ENCODE data around the gene LSG1. TPM values are rescaled to one million over a fixed set of nuclear protein-coding genes. Genes with fewer than 3 reads are reported as not detected.

The LSG1 gene
- total and polyA plus RNA-seq, 9 of the 15 experiments (the other 6 are each of a cell fraction or from before 2014, with no cell fraction given) = 14.9 to 73.7 (median 46.7) TPM

DNA sequence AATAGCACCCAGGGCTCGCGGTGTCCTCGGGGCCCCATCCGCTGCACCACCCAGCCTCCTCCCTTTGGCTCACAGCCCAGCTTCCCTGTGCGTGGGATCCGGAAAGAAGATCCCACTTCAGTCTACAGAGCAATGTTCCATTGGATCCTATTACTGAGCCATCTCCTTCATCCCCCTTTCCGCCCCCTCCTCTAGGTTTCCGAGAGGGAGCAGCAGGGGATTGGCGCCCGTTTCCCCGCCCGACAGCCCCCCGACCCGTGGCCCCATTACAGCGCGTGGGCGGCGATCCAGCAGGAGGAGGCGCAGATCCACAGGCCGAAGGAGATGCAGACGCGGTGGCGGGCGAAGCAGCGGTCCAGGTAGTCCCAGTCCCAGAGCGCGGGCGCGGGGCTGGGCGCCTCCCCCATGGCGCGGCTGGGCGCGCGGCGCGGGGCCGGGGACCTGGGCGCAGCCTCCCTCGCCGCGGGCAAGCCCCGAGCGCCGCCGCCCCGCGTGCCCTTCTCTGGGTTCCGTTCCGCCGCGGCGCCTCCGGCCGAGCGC is 39.1 kb downstream of the LSG1 start:
- ATAC-seq (peak; percentile 74), FAIRE-seq (no peak), DNase-seq (ENCODE audit: extremely low read depth in 1 of 4, low spot score in 3 of 4) (peak; percentile 58 to 79 (median 68))
- H3K27ac ChIP-seq (ENCODE audit: extremely low read depth, low read depth, low read length) = peak overlapping the region; percentile 84
- CTCF ChIA-PET (ENCODE audit: low intra/inter-chr PET ratio) = interaction anchor here (0.6 to 0.8 kb wide), 2 partner anchors 38 to 300 kb away, joined by 3 to 4 read pairs; no protein-coding TSS in a partner anchor
- H4K20me1 ChIP-seq (replicated peaks; ENCODE audit: control insufficient read depth, insufficient read depth, low read length) = no peaks in the 10 kb centered on the region
- H3K9me1 ChIP-seq (ENCODE audit: control insufficient read depth, insufficient read depth, low read length) = no peaks in the 10 kb centered on the region
- H3K27me3 ChIP-seq (ENCODE audit: control insufficient read depth in 2 of 2, insufficient read depth in 2 of 2, low read length in 2 of 2) = no peaks in the 10 kb centered on the region; a peak in 1 of 5 replicates
- POLR2A ChIA-PET = interaction anchor here (0.6 to 1.0 kb wide), 4 partner anchors 10 to 276 kb away, joined by 3 to 6 read pairs (median 3); no protein-coding TSS in a partner anchor
- H2AFZ ChIP-seq (ENCODE audit: low read depth, low read length) = peak overlapping the region; percentile 96
- peaks cover 2 to 18% of the 10 kb centered on the region in 2 experiments; a peak in 3 of 5 replicates for H3K4me1 ChIP-seq (replicated peaks in 1 of 2; ENCODE audit: control insufficient read depth in 2 of 2, insufficient read depth in 2 of 2, low read length in 2 of 2)
- in situ Hi-C loops (cut with MboI) (no loop called here), intact Hi-C loops (cut with micrococcal nuclease) (loop anchor here (1.0 to 2.0 kb wide), 2 partner anchors 161 to 300 kb away; no protein-coding TSS in a partner anchor)
- peaks cover 27% of the 10 kb centered on the region; the same call in 1 of the 3 replicates for H3K36me3 ChIP-seq (ENCODE audit: control insufficient read depth, insufficient read depth, low read length)
- peaks cover 21% of the 10 kb centered on the region for H3K9me3 ChIP-seq (replicated peaks; ENCODE audit: control insufficient read depth, insufficient read depth, low read depth, low read length)
- peak overlapping the region; percentile 86 for H3K4me3 ChIP-seq
- BruUV-seq (replicated peaks) = no TSS peak
- H3K79me2 ChIP-seq (ENCODE audit: control insufficient read depth, insufficient read depth, low read length) = peaks cover 10% of the 10 kb centered on the region
- H3K4me2 ChIP-seq (ENCODE audit: insufficient read depth, low read length) = peak overlapping the region; percentile 92
- under 1% methylated on average over 29 of the region's 56 CpGs for WGBS (ENCODE audit: insufficient coverage, low coverage, missing lambda C conversion rate)
- H3K9ac ChIP-seq (ENCODE audit: insufficient read depth in 1 of 2, low read depth in 2 of 2, low read length in 2 of 2) = peak overlapping the region; percentile 75 to 92
- TF ChIP-seq ZNF408 (CRISPR knock-in tag; IDR thresholded peaks at IDR 0.05; ENCODE audit: low read depth) = no peak
- TF ChIP-seq NR1H2 (CRISPR knock-in tag; IDR thresholded peaks at IDR 0.05) = no peak
- TF ChIP-seq HMGN3 (IDR thresholded peaks at IDR 0.05; ENCODE audit: borderline replicate concordance, extremely low read depth, insufficient read length, low read depth, low read length) = peak; percentile 24
- TF ChIP-seq, protein P1, sequence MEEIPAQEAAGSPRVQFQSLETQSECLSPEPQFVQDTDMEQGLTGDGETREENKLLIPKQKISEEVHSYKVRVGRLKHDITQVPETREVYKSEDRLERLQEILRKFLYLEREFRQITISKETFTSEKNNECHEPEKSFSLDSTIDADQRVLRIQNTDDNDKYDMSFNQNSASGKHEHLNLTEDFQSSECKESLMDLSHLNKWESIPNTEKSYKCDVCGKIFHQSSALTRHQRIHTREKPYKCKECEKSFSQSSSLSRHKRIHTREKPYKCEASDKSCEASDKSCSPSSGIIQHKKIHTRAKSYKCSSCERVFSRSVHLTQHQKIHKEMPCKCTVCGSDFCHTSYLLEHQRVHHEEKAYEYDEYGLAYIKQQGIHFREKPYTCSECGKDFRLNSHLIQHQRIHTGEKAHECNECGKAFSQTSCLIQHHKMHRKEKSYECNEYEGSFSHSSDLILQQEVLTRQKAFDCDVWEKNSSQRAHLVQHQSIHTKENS (CRISPR knock-in tag; IDR thresholded peaks at IDR 0.05) = no peak
- TF ChIP-seq ZNF584 (CRISPR knock-in tag; IDR thresholded peaks at IDR 0.05; ENCODE audit: low read depth) = 0 out of 2 replicates have a peak, but pooled peaks have one; percentile 17
- TF ChIP-seq, protein P2, sequence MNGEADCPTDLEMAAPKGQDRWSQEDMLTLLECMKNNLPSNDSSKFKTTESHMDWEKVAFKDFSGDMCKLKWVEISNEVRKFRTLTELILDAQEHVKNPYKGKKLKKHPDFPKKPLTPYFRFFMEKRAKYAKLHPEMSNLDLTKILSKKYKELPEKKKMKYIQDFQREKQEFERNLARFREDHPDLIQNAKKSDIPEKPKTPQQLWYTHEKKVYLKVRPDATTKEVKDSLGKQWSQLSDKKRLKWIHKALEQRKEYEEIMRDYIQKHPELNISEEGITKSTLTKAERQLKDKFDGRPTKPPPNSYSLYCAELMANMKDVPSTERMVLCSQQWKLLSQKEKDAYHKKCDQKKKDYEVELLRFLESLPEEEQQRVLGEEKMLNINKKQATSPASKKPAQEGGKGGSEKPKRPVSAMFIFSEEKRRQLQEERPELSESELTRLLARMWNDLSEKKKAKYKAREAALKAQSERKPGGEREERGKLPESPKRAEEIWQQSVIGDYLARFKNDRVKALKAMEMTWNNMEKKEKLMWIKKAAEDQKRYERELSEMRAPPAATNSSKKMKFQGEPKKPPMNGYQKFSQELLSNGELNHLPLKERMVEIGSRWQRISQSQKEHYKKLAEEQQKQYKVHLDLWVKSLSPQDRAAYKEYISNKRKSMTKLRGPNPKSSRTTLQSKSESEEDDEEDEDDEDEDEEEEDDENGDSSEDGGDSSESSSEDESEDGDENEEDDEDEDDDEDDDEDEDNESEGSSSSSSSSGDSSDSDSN (IDR thresholded peaks at IDR 0.05; ENCODE audit: borderline replicate concordance in 1 of 2, low read depth in 2 of 2, low read length in 2 of 2) = 0 out of 4 replicates have a peak, but pooled peaks of 1 of the 2 experiments have one; percentile 0
- TF ChIP-seq, protein P3, sequence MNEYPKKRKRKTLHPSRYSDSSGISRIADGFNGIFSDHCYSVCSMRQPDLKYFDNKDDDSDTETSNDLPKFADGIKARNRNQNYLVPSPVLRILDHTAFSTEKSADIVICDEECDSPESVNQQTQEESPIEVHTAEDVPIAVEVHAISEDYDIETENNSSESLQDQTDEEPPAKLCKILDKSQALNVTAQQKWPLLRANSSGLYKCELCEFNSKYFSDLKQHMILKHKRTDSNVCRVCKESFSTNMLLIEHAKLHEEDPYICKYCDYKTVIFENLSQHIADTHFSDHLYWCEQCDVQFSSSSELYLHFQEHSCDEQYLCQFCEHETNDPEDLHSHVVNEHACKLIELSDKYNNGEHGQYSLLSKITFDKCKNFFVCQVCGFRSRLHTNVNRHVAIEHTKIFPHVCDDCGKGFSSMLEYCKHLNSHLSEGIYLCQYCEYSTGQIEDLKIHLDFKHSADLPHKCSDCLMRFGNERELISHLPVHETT (CRISPR knock-in tag; conservative IDR thresholded peaks at IDR 0.05 in 1 of 2, IDR thresholded peaks at IDR 0.05 in 1 of 2) = no peak
- TF ChIP-seq CBX5 (IDR thresholded peaks at IDR 0.05; ENCODE audit: borderline replicate concordance, low read depth) = 0 out of 2 replicates have a peak, but pooled peaks have one; percentile 21
- TF ChIP-seq ZNF146 (CRISPR knock-in tag; IDR thresholded peaks at IDR 0.05; ENCODE audit: unreplicated experiment) = no peak
- peak; percentile 86 for TF ChIP-seq NFIC (IDR thresholded peaks at IDR 0.05)
- 0 out of 2 replicates have a peak, but pooled peaks have one; percentile 18 for TF ChIP-seq ETV1 (tag; conservative IDR thresholded peaks at IDR 0.05; ENCODE audit: low read depth)
- 0 out of 2 replicates have a peak, but pooled peaks have one; percentile 3 for TF ChIP-seq HNRNPL (IDR thresholded peaks at IDR 0.05; ENCODE audit: low read depth, low read length)
- no peak for TF ChIP-seq NCOA1 (IDR thresholded peaks at IDR 0.05; ENCODE audit: low read depth)
- no peak for TF ChIP-seq TARDBP (IDR thresholded peaks at IDR 0.05)
- TF ChIP-seq, protein P4, sequence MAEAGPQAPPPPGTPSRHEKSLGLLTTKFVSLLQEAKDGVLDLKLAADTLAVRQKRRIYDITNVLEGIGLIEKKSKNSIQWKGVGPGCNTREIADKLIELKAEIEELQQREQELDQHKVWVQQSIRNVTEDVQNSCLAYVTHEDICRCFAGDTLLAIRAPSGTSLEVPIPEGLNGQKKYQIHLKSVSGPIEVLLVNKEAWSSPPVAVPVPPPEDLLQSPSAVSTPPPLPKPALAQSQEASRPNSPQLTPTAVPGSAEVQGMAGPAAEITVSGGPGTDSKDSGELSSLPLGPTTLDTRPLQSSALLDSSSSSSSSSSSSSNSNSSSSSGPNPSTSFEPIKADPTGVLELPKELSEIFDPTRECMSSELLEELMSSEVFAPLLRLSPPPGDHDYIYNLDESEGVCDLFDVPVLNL (CRISPR knock-in tag; IDR thresholded peaks at IDR 0.05; ENCODE audit: low read depth) = peak; percentile 29; the same call in 1 of the 2 replicates

All from K562 (cell line).